ENCODE results near the gene PKN2.

DNA sequence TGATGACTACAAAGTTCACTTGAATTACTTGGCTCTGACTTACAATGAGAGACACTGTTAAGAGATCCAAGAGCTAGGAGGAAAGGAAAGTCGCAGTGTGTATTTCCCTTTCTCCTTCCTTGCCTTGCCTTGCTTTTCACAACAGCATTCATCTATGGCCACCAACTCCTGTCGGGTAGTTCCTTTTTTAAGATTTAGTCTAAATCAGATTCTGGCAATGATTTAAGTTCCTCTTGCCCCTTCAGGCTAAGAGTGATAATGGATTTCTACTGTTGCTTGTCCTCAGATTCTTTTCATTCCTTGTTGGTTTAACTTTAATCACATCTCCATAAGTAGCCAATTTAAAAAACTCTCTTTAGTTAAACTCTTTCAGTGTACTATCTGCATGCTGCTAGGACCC, 115.4 kb downstream of the PKN2 start:
- no peak for TF ChIP-seq EZH2 (IDR thresholded peaks at IDR 0.05; ENCODE audit: borderline replicate concordance, insufficient read depth, low read depth, low read length, poor library complexity, severe bottlenecking)
- TF ChIP-seq, protein P1, sequence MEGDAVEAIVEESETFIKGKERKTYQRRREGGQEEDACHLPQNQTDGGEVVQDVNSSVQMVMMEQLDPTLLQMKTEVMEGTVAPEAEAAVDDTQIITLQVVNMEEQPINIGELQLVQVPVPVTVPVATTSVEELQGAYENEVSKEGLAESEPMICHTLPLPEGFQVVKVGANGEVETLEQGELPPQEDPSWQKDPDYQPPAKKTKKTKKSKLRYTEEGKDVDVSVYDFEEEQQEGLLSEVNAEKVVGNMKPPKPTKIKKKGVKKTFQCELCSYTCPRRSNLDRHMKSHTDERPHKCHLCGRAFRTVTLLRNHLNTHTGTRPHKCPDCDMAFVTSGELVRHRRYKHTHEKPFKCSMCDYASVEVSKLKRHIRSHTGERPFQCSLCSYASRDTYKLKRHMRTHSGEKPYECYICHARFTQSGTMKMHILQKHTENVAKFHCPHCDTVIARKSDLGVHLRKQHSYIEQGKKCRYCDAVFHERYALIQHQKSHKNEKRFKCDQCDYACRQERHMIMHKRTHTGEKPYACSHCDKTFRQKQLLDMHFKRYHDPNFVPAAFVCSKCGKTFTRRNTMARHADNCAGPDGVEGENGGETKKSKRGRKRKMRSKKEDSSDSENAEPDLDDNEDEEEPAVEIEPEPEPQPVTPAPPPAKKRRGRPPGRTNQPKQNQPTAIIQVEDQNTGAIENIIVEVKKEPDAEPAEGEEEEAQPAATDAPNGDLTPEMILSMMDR (IDR thresholded peaks at IDR 0.05), result no peak
